Brain microvascular endothelial cell (primary cell): ENCODE results near the gene ANAPC1.
A peak's percentile ranks its signal among the peaks of the same experiment; 100 is the strongest.
"Not testable (repeated sequence)": the region's sequence is repeated elsewhere in the genome, so short reads cannot be mapped to it uniquely, and the experiment has no call there.

ENCODE experiments used
- DNase-seq: peaks from one replicate; pipeline ENCODE4 v3.0.0-alpha.2; 2020
- H3K27ac ChIP-seq: fragments of 250-450 bp; sonication (Bioruptor Pico); 2 replicates; pipeline ENCODE4 v1.5.1; 2020; ENCODE audit warnings: mild to moderate bottlenecking, moderate library complexity
- H3K27me3 ChIP-seq: fragments of 250-450 bp; sonication (Bioruptor Pico); replicated peaks from 2 replicates; pipeline ENCODE4 v1.5.1; 2020; ENCODE audit warnings: mild to moderate bottlenecking
- H3K36me3 ChIP-seq: fragments of 250-450 bp; sonication (Bioruptor Pico); replicated peaks from 2 replicates; pipeline ENCODE4 v1.5.1; 2020; ENCODE audit warnings: mild to moderate bottlenecking
- H3K4me3 ChIP-seq: 2 replicates; pipeline ENCODE4 v1.5.1; 2011; ENCODE audit warnings: low read depth, mild to moderate bottlenecking, control low read depth, low read length, moderate library complexity
- CTCF ChIP-seq: IDR thresholded peaks from 2 replicates; pipeline ENCODE4 v1.5.1; 2011; ENCODE audit warnings: low read depth, mild to moderate bottlenecking, moderate library complexity, low read length, control low read depth, inconsistent platforms; ENCODE audit errors: missing control alignments
- in situ Hi-C: cut with HindIII; loops from 2 replicates; pipeline ENCODE4 v1.10.0; 2017; ENCODE audit warnings: low sequenced_read_pairs, low pct_ligation_motif_present

ANAPC1 gene

GRCh38 chr2:111884592-111884964 lies 585 bp upstream of the ANAPC1 start:
- TF ChIP-seq CTCF, result peak; percentile 9
- Histone ChIP-seq H3K36me3 (no peaks in the 10 kb centered on the region), H3K27ac (peak overlapping the region; percentile 51), H3K4me3 (peak overlapping the region; percentile 95), H3K27me3 (no peaks in the 10 kb centered on the region)
- DNase-seq, result no peak
- in situ Hi-C loops, result loop anchor here (25.0 kb wide), 1 partner anchor 153 kb away; no protein-coding TSS in a partner anchor

GRCh38 chr2:111872806-111873205 lies 11.2 kb downstream of the ANAPC1 start:
- H3K4me3 ChIP-seq, H3K27me3 ChIP-seq, H3K36me3 ChIP-seq, in situ Hi-C loops, DNase-seq, H3K27ac ChIP-seq: not testable (repeated sequence)

DNA sequence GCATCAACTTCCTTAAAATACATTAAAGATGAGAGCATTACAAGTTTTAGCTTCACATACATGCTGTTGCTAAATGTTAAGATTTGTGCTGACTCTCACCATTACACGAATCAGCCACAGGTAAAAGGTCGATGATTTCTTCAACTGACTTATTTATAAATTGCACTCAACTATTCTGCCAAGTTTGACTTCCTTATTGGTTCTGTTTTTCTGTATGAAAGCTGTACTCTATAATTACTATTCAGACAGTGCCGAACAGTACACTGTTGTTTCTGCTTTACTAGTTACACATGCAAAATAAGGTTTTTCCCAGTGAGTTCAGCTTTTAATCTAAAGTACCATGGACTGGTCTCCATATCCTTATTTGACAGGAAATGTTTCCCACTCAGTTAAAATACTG lies 18.9 kb downstream of the ANAPC1 start:
- H3K27ac ChIP-seq, H3K36me3 ChIP-seq, H3K27me3 ChIP-seq, DNase-seq, H3K4me3 ChIP-seq, in situ Hi-C loops: not testable (repeated sequence)

- H3K36me3 ChIP-seq, H3K4me3 ChIP-seq, H3K27me3 ChIP-seq, DNase-seq, H3K27ac ChIP-seq, in situ Hi-C loops: not testable (repeated sequence)
Observed at GRCh38 chr2:111860005-111860404, 24.0 kb downstream of the ANAPC1 start.

GRCh38 chr2:111852544-111852943 lies 31.4 kb downstream of the ANAPC1 start:
- H3K27ac ChIP-seq, in situ Hi-C loops, H3K4me3 ChIP-seq, H3K27me3 ChIP-seq, H3K36me3 ChIP-seq: not testable (repeated sequence)
- peak; percentile 23 for DNase-seq

DNA sequence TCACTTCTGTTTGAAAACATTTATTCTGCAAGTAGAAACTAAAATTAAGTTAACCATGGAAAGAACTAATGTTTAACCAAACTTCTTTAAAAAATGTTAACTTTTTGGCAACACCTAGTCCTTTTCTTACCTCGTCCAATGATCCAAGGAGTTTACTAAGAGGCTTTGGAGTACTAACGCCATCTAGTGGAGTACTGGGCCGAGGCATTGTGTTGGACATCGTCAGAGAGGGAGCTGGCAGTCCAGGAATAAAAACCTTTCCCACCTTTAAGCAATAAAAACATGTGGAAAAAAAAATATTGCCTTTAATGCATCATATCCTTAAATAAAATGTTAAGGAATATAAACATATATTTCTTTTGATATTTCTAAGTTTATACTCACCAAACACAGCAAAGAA lies 33.3 kb downstream of the ANAPC1 start:
- peak; percentile 54 for DNase-seq
- H3K4me3 ChIP-seq, H3K36me3 ChIP-seq, H3K27ac ChIP-seq, H3K27me3 ChIP-seq, in situ Hi-C loops: not testable (repeated sequence)
- TF ChIP-seq CTCF, result peak; percentile 54

DNA sequence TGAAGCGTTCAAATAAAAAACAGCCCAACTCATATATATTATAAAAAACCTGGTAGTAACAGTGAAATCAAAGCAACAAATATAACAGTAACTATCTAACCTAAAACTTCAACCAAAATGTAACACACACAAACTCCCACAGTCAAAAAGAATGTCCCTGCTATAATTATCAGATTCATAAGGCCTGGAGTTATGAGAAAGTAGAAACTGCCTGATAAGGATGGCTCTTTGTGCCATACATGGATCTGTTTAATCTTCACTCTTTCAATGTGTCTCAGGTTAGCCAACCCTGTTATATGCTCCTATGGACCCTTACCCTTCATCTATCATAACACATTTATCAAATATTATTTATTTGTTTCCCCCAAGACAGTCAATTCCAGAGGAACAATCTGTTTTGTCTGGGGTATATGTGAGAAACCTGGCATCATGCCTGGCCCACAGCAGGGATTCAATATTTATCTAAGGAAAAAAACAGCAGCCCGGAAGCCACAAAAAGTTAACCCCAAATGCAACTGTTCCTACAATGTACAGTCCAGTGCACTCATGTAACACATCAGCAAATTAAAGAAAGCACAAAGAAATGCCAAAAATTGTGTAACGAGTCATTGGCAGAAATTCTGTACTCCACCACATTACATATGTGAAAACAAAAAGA lies 44.2 kb downstream of the ANAPC1 start:
- in situ Hi-C loops, result not testable (repeated sequence)

GRCh38 chr2:111838992-111839391 lies 45.0 kb downstream of the ANAPC1 start:
- H3K27ac ChIP-seq, DNase-seq, H3K4me3 ChIP-seq, H3K36me3 ChIP-seq, in situ Hi-C loops, H3K27me3 ChIP-seq: not testable (repeated sequence)

More for the DNA sequence above, 44.2 kb downstream of the ANAPC1 start:
- H3K27me3 ChIP-seq, H3K4me3 ChIP-seq, H3K36me3 ChIP-seq: not testable (repeated sequence)
- peak; percentile 90 for DNase-seq
- peak overlapping the region; percentile 40 for H3K27ac ChIP-seq

GRCh38 chr2:111834221-111834620 lies 49.8 kb downstream of the ANAPC1 start:
- DNase-seq, H3K27me3 ChIP-seq, H3K27ac ChIP-seq, H3K36me3 ChIP-seq, in situ Hi-C loops, H3K4me3 ChIP-seq: not testable (repeated sequence)

DNA sequence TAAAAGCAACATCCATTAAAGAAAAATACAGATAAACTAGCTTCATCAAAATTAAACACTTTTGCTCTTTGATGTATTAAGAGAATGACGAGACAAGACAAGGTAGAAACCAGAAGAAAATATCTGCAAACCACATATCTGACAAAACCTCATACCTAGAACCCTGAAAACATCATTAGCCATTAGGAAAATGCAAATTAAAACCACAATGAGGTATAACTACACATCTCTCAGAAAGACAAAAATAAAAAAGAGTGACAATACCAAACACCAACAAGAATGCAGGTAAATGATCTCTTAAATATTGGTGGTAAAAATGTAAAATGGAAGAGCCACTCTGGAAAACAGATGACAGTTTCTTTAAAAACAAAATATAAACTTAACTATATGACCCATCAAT lies 53.5 kb downstream of the ANAPC1 start:
- H3K4me3 ChIP-seq, in situ Hi-C loops, DNase-seq: not testable (repeated sequence)

DNA sequence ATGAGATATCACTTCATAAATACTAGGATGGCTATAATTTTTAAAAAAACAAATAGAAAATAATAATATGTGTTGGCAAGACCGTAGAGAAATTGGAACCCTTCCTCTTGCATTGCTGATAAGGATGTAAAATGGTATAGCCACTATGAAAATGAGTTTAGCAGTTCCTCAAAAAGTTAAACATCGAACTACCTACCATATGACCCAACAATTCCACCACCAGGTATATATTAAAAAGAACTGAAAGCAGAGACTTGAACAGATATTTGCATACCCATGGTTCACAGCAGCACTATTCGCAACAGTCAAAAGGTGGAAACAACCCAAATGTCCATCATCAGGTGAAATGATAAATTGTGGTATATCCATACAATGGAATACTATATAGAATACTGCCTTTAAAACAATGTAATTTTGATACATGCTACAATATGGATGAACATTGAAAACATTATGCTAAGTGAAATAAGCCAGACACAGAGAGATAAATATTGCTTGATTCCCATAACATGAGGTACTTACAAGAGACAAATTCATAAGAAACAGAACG lies 55.7 kb downstream of the ANAPC1 start:
- H3K4me3 ChIP-seq, H3K36me3 ChIP-seq, DNase-seq, in situ Hi-C loops, H3K27me3 ChIP-seq, H3K27ac ChIP-seq: not testable (repeated sequence)

More for the DNA sequence above, 53.5 kb downstream of the ANAPC1 start:
- H3K36me3 ChIP-seq, H3K27me3 ChIP-seq, H3K27ac ChIP-seq: not testable (repeated sequence)
